ENCODE measurements around the gene AXL.

DNA sequence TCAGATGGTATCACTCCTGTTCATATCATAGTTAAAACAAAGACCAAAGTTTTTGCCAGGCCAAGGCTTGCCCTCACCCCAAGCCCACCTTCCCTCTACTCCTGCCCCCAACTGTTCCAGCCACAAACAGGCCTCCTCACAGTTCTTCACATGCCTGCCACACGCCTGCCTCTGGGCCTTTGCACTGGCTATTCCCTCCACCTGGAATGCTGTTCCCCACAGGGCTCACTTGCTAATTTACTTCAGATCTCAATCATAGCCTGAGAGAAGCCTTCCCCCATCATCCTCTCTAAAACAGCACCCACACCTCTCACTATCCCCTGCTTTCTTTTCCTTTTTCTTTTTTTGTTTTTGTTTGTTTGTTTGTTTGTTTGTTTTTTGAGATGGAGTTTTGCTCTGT is 4.9 kb upstream of the AXL start:
- TF ChIP-seq POLR2AphosphoS5 (IDR thresholded peaks at IDR 0.05; ENCODE audit: low read depth, low read length), result no peak
- TF ChIP-seq TAF1 (IDR thresholded peaks at IDR 0.05; ENCODE audit: borderline replicate concordance, low read depth, low read length), result no peak

Data from GM12892 (cell line).